Occipital lobe (tissue), 2 donors: ENCODE results near the gene DEGS2. TPM values are rescaled to one million over a fixed set of nuclear protein-coding genes. Genes with fewer than 3 reads are reported as not detected.

Source experiments
- DNase-seq: peaks from one replicate; lab custom pipeline; 2025; lab: John Stamatoyannopoulos, UW
- total RNA-seq: library from RNA; depleted of rRNA; stranded (reverse); fragments of >200 nt; gene quantifications from one replicate; pipeline ENCODE4 v1.2.3, GENCODE V29; 2014

Gene DEGS2
- total RNA-seq, 1 donor from 2014 or later = 1.4 TPM

DNA sequence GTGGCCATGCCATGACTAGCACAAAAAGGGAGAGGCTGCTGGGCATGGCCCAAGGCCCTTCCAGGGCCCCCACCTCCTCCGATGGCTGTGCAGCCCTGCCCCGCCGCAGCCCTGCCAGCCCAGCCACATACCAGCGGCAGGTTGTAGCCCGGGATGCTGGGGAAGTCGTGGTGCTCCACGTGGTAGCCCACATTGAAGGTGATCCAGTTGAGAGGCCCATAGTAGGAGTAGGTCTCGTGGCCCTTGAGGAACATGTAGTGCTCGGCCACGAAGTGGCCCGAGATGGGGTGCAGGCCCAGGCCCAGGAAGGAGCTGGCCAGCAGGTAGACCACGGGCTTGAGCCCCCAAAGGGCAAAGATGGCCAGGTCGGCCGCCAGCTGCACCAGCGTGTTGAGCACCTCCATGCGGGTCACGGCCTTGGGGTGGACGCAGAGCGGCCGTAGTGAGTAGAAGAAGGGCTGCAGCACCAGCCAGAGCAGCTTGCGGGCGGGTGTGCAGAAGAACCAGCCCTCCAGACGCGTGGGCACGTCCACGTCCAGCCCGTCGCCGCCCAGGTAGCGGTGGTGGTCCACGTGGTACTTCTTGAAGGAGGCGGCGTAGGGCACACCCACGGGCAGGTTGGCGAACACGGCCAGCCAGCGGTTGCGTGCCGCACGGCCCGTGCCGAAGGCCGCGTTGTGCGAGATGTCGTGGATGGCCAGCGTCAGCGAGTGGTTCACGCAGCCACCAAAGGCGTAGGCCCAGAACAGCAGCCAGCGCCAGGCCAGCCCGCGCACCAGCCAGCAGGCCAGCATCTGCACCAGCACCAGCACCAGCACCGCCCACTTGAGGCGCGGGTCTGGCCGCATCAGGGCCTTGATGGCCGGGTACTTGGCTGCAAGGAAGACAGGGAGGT, 10.4 kb downstream of the DEGS2 start:
- no peak for DNase-seq

- no peak for DNase-seq
These were observed 11.6 kb downstream of the DEGS2 start for GRCh38 chr14:100147691-100148464.

- DNase-seq = no peak
These were observed 12.2 kb downstream of the DEGS2 start for GRCh38 chr14:100147181-100147631.

- DNase-seq = no peak
These were observed 12.8 kb downstream of the DEGS2 start for GRCh38 chr14:100146531-100147091.

- DNase-seq = no peak
These were observed 13.6 kb downstream of the DEGS2 start for GRCh38 chr14:100145682-100146464.

GRCh38 chr14:100144996-100145646, 14.3 kb downstream of the DEGS2 start:
- no peak for DNase-seq

DNA sequence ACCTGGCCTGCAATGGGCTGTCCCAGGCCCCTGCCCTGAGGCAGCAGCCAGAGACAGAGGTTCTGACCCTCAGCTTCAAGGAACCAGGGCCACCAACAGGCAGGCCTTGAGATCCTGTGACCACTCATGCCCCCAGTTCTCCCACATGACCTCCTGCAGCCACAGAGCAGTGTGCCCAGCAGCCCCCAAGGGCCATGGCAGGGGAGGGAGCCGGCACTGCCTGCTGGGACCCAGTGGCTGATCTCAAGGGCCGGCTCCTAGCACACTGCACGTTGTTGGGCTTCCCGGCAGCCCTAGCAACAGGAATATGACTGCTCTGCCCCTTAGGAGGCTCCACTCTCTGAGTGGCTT, 14.8 kb downstream of the DEGS2 start:
- no peak for DNase-seq

- DNase-seq = no peak
These were observed 15.5 kb downstream of the DEGS2 start for GRCh38 chr14:100143934-100144333.

DNA sequence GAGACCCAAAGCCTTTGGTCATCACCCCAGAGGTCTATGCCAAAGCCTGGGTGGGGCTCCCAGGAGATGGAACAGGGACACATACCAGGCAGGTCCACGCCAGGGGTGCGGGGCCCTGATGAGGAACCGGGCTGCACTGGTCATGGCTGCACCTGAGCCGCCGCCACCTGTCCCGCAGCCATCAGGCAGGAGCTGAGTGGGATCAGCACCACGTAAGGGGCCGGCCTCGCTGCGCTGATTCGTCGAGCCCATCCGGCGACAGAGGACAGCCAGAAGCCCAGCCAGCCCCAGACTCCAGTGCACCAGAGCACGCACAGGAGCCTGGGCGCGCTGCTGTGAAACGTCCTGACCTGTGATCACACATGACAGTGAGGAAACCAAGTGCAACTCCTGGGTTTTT, 15.9 kb downstream of the DEGS2 start:
- no peak for DNase-seq

GRCh38 chr14:100142073-100143040, 17.1 kb downstream of the DEGS2 start:
- DNase-seq = no peak

GRCh38 chr14:100141098-100141497, 18.3 kb downstream of the DEGS2 start:
- no peak for DNase-seq

GRCh38 chr14:100140452-100141078, 18.9 kb downstream of the DEGS2 start:
- DNase-seq = no peak

GRCh38 chr14:100138955-100139354, 20.5 kb downstream of the DEGS2 start:
- no peak for DNase-seq

GRCh38 chr14:100138082-100138787, 21.2 kb downstream of the DEGS2 start:
- no peak for DNase-seq

- DNase-seq = no peak
These were observed 22.3 kb downstream of the DEGS2 start for GRCh38 chr14:100137173-100137572.

- DNase-seq = no peak
These were observed 23.7 kb downstream of the DEGS2 start for GRCh38 chr14:100135784-100136183.

- no peak for DNase-seq
These were observed 24.4 kb downstream of the DEGS2 start for GRCh38 chr14:100135073-100135472.

DNA sequence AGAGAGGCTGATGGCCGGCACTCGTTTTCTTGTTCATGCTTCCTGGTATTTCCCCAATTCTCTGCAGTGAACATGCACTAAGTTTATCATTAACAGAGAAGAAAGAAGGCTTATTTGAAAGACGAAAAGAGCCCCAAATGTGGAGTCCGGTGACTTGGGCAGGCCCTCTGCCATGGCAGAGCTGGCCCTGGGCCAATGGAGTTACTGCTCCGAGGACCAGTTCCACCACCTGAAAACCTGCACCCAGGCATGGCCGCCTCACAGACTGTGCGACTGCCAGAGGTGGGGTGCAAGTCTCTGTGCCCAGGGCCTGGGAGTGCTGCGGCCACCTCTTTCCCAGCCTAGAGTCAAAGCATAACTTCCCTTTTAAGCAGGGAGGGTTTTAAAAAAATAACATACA, 24.9 kb downstream of the DEGS2 start:
- DNase-seq = no peak
